Natural killer cell (primary cell): Measurements from ENCODE around the gene ZC3H18. TPM values are rescaled to one million over a fixed set of nuclear protein-coding genes. Genes with fewer than 3 reads are reported as not detected.

Experiments used
- ATAC-seq, 3 donors: fragments of 150-1000 bp in 2 of 3; fragments of 200-7000 bp in 1 of 3; cut with Tn5 transposase; 1 replicate in 1 of 3; 2 replicates in 2 of 3; pipeline ENCODE4 v1.10.0; 2021; ENCODE audit warnings: mild to moderate bottlenecking in 2 of 3, moderate library complexity in 2 of 3
- DNase-seq, 2 donors: peaks; one replicate each; pipeline versions ENCODE4 v3.0.0 to v3.0.0-alpha.2; 2013 to 2021; ENCODE audit warnings: mixed read lengths in 1 of 2
- H3K27ac ChIP-seq: one replicate; pipeline ENCODE4 v1.5.1; 2013; ENCODE audit warnings: mild to moderate bottlenecking, low read length
- H3K27me3 ChIP-seq: one replicate; pipeline ENCODE4 v1.6.1; 2013; ENCODE audit warnings: low read length; ENCODE audit not compliant: control insufficient read depth, insufficient read depth
- H3K36me3 ChIP-seq: one replicate; pipeline ENCODE4 v1.6.1; 2013; ENCODE audit warnings: low read length; ENCODE audit not compliant: control insufficient read depth, insufficient read depth
- H3K4me1 ChIP-seq: one replicate; pipeline ENCODE4 v1.6.1; 2013; ENCODE audit warnings: low read length; ENCODE audit not compliant: control insufficient read depth, insufficient read depth
- H3K4me3 ChIP-seq: one replicate; pipeline ENCODE4 v1.5.1; 2013; ENCODE audit warnings: low read length
- H3K9me3 ChIP-seq: one replicate; pipeline ENCODE4 v1.6.1; 2013; ENCODE audit warnings: low read length; ENCODE audit not compliant: control insufficient read depth, insufficient read depth
- H3K27ac Mint-ChIP-seq, 2 donors: one replicate each; pipeline ENCODE4 v1.8.0; 2022; ENCODE audit warnings: mild to moderate bottlenecking in 2 of 2, mixed read lengths in 2 of 2, moderate library complexity in 1 of 2
- H3K27me3 Mint-ChIP-seq, 2 donors: one replicate each; pipeline ENCODE4 v1.8.0; 2022; ENCODE audit warnings: low read depth in 2 of 2, mixed read lengths in 2 of 2
- H3K36me3 Mint-ChIP-seq: one replicate; pipeline ENCODE4 v1.8.0; 2022; ENCODE audit warnings: mixed read lengths
- H3K4me1 Mint-ChIP-seq, 2 donors: one replicate each; pipeline ENCODE4 v1.8.0; 2022; ENCODE audit warnings: mixed read lengths in 2 of 2
- H3K4me3 Mint-ChIP-seq: one replicate; pipeline ENCODE4 v1.8.0; 2022; ENCODE audit warnings: mild to moderate bottlenecking, moderate library complexity, mixed read lengths
- H3K9me3 Mint-ChIP-seq, 2 donors: one replicate each; pipeline ENCODE4 v1.8.0; 2022; ENCODE audit warnings: mixed read lengths in 2 of 2
- WGBS: methylation state at CpG from one replicate; pipeline ENCODE4 v1.1.7; 2013; ENCODE audit warnings: missing lambda C conversion rate; ENCODE audit not compliant: insufficient coverage; 5-methylcytosine and 5-hydroxymethylcytosine counted together
- intact Hi-C: fragments of 100-400 bp; cut with micrococcal nuclease; formaldehyde crosslinking; loops from one replicate; pipeline ENCODE4 v1.14.2; 2022
- total RNA-seq, 4 donors: library from RNA; stranded (reverse); fragments of 120-200 nt in 1 of 4; gene quantifications; one replicate each; pipeline versions ENCODE4 v1.2.3 to v1.2.4, GENCODE V29; 2013 to 2022
- TF ChIP-seq, protein P1 (sequence below): fragments of 200-600 bp; IDR thresholded peaks from one replicate; pipeline ENCODE4 v1.8.0; 2022; ENCODE audit warnings: antibody characterized with exemption

The ZC3H18 gene
- total RNA-seq, 3 donors from 2014 or later (not counting 1 experiment from before 2014, with no cell fraction given), result 125 to 130 (median 126) TPM

GRCh38 chr16:88581033-88581432, 10.8 kb downstream of the ZC3H18 start:
- Mint-ChIP-seq H3K9me3 (no peaks in the 10 kb centered on the region), H3K4me3 (no peak overlapping the region), H3K27me3 (no peaks in the 10 kb centered on the region), H3K36me3 (no peaks in the 10 kb centered on the region), H3K27ac (peak overlapping the region in 1 of 2 donors; percentile 14), H3K4me1 (peaks cover 29 to 59% of the 10 kb centered on the region in 2 donors)
- no peaks in the 10 kb centered on the region for H3K4me1 ChIP-seq
- TF ChIP-seq, protein P1, sequence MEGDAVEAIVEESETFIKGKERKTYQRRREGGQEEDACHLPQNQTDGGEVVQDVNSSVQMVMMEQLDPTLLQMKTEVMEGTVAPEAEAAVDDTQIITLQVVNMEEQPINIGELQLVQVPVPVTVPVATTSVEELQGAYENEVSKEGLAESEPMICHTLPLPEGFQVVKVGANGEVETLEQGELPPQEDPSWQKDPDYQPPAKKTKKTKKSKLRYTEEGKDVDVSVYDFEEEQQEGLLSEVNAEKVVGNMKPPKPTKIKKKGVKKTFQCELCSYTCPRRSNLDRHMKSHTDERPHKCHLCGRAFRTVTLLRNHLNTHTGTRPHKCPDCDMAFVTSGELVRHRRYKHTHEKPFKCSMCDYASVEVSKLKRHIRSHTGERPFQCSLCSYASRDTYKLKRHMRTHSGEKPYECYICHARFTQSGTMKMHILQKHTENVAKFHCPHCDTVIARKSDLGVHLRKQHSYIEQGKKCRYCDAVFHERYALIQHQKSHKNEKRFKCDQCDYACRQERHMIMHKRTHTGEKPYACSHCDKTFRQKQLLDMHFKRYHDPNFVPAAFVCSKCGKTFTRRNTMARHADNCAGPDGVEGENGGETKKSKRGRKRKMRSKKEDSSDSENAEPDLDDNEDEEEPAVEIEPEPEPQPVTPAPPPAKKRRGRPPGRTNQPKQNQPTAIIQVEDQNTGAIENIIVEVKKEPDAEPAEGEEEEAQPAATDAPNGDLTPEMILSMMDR, result no peak
- H3K27me3 ChIP-seq, result no peaks in the 10 kb centered on the region
- 93% methylated on average over 4 of the region's 4 CpGs for WGBS
- DNase-seq, result no peak
- no peaks in the 10 kb centered on the region for H3K9me3 ChIP-seq
- H3K36me3 ChIP-seq, result peaks cover 61% of the 10 kb centered on the region
- intact Hi-C loops, result no loop called here
- H3K27ac ChIP-seq, result no peak overlapping the region
- H3K4me3 ChIP-seq, result no peak overlapping the region
- no peak for ATAC-seq

DNA sequence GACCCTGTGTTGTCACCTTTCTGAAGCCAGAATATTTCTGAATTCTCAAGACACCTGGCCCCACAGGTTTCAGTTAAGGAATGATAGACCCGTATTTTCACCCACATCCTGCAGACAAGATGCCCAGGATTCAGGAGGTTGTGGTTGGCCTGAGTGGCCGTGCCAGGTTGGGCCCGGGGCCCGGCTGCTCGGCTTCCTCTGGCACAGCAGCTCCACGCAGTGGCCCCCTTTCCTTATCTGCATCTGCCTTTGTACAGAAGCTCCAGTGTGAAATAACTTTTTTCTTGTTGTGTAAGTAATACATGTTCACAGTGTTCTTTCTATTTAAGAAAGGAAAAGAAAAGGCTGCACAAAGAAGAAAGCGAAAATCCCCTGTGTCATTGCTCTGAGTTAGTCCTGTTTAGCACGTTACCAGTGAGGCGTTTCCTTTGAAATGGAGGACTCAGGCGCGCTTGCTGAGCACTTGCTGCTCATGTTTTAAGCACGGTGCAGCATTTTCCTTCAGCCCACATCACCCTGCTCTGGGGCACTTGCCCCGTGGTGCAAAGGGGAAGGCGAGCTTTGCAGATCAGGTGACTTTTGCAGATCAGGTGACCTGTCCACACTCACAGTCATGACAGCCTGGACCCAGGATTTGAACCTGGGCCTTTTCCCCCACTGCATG, 12.8 kb downstream of the ZC3H18 start:
- Histone ChIP-seq H3K4me1 (no peaks in the 10 kb centered on the region), H3K36me3 (peaks cover 59% of the 10 kb centered on the region), H3K9me3 (no peaks in the 10 kb centered on the region), H3K27ac (no peak overlapping the region), H3K4me3 (no peak overlapping the region), H3K27me3 (no peaks in the 10 kb centered on the region)
- intact Hi-C loops, result no loop called here
- H3K9me3 Mint-ChIP-seq, result no peaks in the 10 kb centered on the region
- H3K27ac Mint-ChIP-seq, result no peak overlapping the region
- no peaks in the 10 kb centered on the region for H3K27me3 Mint-ChIP-seq
- DNase-seq, result peak in 1 of 2 donors; percentile 16
- ATAC-seq, result no peak
- no peak overlapping the region for H3K4me3 Mint-ChIP-seq
- no peaks in the 10 kb centered on the region for H3K36me3 Mint-ChIP-seq
- TF ChIP-seq, protein P1, result no peak
- peaks cover 30 to 49% of the 10 kb centered on the region in 2 donors for H3K4me1 Mint-ChIP-seq
- WGBS, result 86% methylated on average over 14 of the region's 14 CpGs

- ATAC-seq (no peak), DNase-seq (no peak)
- Mint-ChIP-seq H3K4me3 (no peak overlapping the region), H3K27ac (peak overlapping the region in 1 of 2 donors; percentile 27), H3K4me1 (peaks cover 23 to 46% of the 10 kb centered on the region in 2 donors), H3K36me3 (peaks cover 8% of the 10 kb centered on the region), H3K27me3 (no peaks in the 10 kb centered on the region), H3K9me3 (no peaks in the 10 kb centered on the region)
- no peaks in the 10 kb centered on the region for H3K4me1 ChIP-seq
- intact Hi-C loops, result no loop called here
- no peak overlapping the region for H3K4me3 ChIP-seq
- H3K9me3 ChIP-seq, result no peaks in the 10 kb centered on the region
- no peaks in the 10 kb centered on the region for H3K27me3 ChIP-seq
- H3K27ac ChIP-seq, result no peak overlapping the region
- 94% methylated on average over 5 of the region's 6 CpGs for WGBS
- peaks cover 58% of the 10 kb centered on the region for H3K36me3 ChIP-seq
- TF ChIP-seq, protein P1, result no peak
Observed at GRCh38 chr16:88584676-88585075, 14.5 kb downstream of the ZC3H18 start.

GRCh38 chr16:88585269-88585668, 15.1 kb downstream of the ZC3H18 start:
- Mint-ChIP-seq H3K4me3 (no peak overlapping the region), H3K27ac (peak overlapping the region; percentile 30 to 67), H3K9me3 (no peaks in the 10 kb centered on the region), H3K4me1 (peaks cover 23 to 41% of the 10 kb centered on the region in 2 donors), H3K36me3 (peaks cover 10% of the 10 kb centered on the region), H3K27me3 (no peaks in the 10 kb centered on the region)
- DNase-seq (no peak), ATAC-seq (no peak)
- no peak overlapping the region for H3K4me3 ChIP-seq
- H3K36me3 ChIP-seq, result peaks cover 59% of the 10 kb centered on the region
- TF ChIP-seq, protein P1, result no peak
- 96% methylated on average over 8 of the region's 8 CpGs for WGBS
- H3K4me1 ChIP-seq, result no peaks in the 10 kb centered on the region
- no peaks in the 10 kb centered on the region for H3K9me3 ChIP-seq
- H3K27ac ChIP-seq, result no peak overlapping the region
- intact Hi-C loops, result no loop called here
- H3K27me3 ChIP-seq, result no peaks in the 10 kb centered on the region
